Heart left ventricle (tissue), 13 donors: ENCODE measurements around the gene CELF4.

Experiments
- POLR2A ChIP-seq, 2 donors: fragments of 450-650 bp; IDR thresholded peaks; one replicate each; pipeline ENCODE4 v1.6.1; 2017; ENCODE audit warnings: antibody characterized with exemption in 2 of 2, mild to moderate bottlenecking in 2 of 2, moderate library complexity in 2 of 2
- TF ChIP-seq, protein P1 (sequence below), 12 donors: fragments of 200-600 bp; sonication (generic) in 4 of 12; IDR thresholded peaks; one replicate each; pipeline versions ENCODE4 v1.5.0 to v1.8.0; 2018 to 2022; ENCODE audit warnings: antibody characterized with exemption in 12 of 12, mild to moderate bottlenecking in 5 of 12
- donor health status: ischemic (EF 13 %, LVEDD 7.1; RV severe dilation, severe dysfunction).
- donor health status: DM: no; HTN: yes; CAD: no.
- donor health status: DM: no; HTN: no; CAD: no.
- donor health status: ischemic (EF 25% LVEDD 6.9; RV normal size, moderate dysfunction).
- donor health status: ischemic (EF 25% LVEDD 5.7; RV mildly dilated, moderate dysfunction).
- donor health status: ischemic (EF 35%, LVEDD 5.7; RV mildly dilated, moderate dysfunction).
- donor health status: nonischemic (EF 11% LVEDD 7.7; RV severe dilation, severe dysfunction).
- donor health status: DM: yes; HTN: yes; CAD: no.
- donor health status: PGD.
- donor health status: ischemic (EF 29% LVEDD 5.4; RV normal size, mild dysfunction).
- donor health status: nonischemic (EF 23%, LVEDD 6.1; RV moderate dilation, normal function).

DNA sequence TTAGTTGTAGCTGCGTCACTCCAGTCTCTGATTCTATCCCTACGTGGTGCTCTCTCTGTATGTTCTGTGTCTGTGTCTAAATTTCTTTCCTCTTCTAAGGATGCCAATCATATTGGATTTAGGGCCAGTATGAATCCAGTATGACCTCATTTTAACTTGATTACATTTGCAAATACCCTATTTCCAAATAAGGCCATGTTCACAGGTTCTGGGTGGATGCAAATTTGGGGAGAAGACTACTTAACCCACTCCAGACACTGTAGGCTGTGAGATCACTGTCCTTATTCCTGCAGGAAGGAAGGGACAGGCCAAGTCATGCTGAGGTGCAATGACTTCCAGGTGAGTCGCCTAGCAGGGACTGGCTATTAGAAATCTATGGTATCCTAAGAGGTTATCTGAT lies 272.2 kb downstream of the CELF4 start:
- TF ChIP-seq, protein P1, sequence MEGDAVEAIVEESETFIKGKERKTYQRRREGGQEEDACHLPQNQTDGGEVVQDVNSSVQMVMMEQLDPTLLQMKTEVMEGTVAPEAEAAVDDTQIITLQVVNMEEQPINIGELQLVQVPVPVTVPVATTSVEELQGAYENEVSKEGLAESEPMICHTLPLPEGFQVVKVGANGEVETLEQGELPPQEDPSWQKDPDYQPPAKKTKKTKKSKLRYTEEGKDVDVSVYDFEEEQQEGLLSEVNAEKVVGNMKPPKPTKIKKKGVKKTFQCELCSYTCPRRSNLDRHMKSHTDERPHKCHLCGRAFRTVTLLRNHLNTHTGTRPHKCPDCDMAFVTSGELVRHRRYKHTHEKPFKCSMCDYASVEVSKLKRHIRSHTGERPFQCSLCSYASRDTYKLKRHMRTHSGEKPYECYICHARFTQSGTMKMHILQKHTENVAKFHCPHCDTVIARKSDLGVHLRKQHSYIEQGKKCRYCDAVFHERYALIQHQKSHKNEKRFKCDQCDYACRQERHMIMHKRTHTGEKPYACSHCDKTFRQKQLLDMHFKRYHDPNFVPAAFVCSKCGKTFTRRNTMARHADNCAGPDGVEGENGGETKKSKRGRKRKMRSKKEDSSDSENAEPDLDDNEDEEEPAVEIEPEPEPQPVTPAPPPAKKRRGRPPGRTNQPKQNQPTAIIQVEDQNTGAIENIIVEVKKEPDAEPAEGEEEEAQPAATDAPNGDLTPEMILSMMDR (IDR thresholded peaks at IDR 0.05), result no peak
- TF ChIP-seq POLR2A (IDR thresholded peaks at IDR 0.05), result no peak
